MCF 10A (cell line): ENCODE data around the gene TMEM88. TPM values are rescaled to one million over a fixed set of nuclear protein-coding genes. Genes with fewer than 3 reads are reported as not detected.

Source experiments
- BruUV-seq: library from RNA; stranded (reverse); fragments of 400-500 nt; replicated peaks from 2 replicates; lab custom pipeline; 2021; lab: Mats Ljungman, UMichigan
- CTCF ChIA-PET: fragments of 300-600 bp; sonication (Branson Sonifier 250); formaldehyde crosslinking; extraction: SDS; loops from one replicate; lab custom pipeline; 2021; ENCODE audit warnings: antibody characterized with exemption, inconsistent platforms; lab: Yijun Ruan, JAX
- POLR2A ChIA-PET: fragments of 300-600, 350-650 bp; sonication (Branson Sonifier 250); formaldehyde crosslinking; extraction: SDS; loops from one replicate; lab custom pipeline; 2020; ENCODE audit warnings: antibody characterized with exemption, inconsistent platforms; lab: Yijun Ruan, JAX
- DNase-seq: peaks from one replicate; pipeline ENCODE4 v3.0.0-alpha.2; 2018; ENCODE audit not compliant: unreplicated experiment
- H3K27ac Mint-ChIP-seq: one replicate; pipeline ENCODE4 v1.8.0; 2022; ENCODE audit warnings: mild to moderate bottlenecking, low read depth, mixed read lengths; ENCODE audit not compliant: unreplicated experiment
- H3K27me3 Mint-ChIP-seq: one replicate; pipeline ENCODE4 v1.8.0; 2022; ENCODE audit warnings: mixed read lengths; ENCODE audit not compliant: insufficient read depth, unreplicated experiment
- H3K36me3 Mint-ChIP-seq: one replicate; pipeline ENCODE4 v1.8.0; 2022; ENCODE audit warnings: mild to moderate bottlenecking, moderate library complexity, mixed read lengths; ENCODE audit not compliant: insufficient read depth, unreplicated experiment
- H3K4me1 Mint-ChIP-seq: one replicate; pipeline ENCODE4 v1.8.0; 2022; ENCODE audit warnings: mixed read lengths; ENCODE audit not compliant: insufficient read depth, unreplicated experiment
- H3K4me3 Mint-ChIP-seq: one replicate; pipeline ENCODE4 v1.8.0; 2022; ENCODE audit warnings: mild to moderate bottlenecking, moderate library complexity, mixed read lengths; ENCODE audit not compliant: unreplicated experiment
- H3K9me3 Mint-ChIP-seq: one replicate; pipeline ENCODE4 v1.8.0; 2022; ENCODE audit warnings: mixed read lengths; ENCODE audit not compliant: unreplicated experiment
- intact Hi-C: fragments of 100-400 bp; cut with micrococcal nuclease; formaldehyde crosslinking; loops from 2 replicates; pipeline ENCODE4 v1.14.1; 2022
- total RNA-seq: library from RNA; stranded (reverse); gene quantifications from 2 replicates; pipeline ENCODE4 v1.2.3, GENCODE V29; 2022
- TF ChIP-seq, protein P1 (sequence below): fragments of 200-600 bp; IDR thresholded peaks from one replicate; pipeline ENCODE4 v1.8.0; 2022; ENCODE audit warnings: antibody characterized with exemption, mild to moderate bottlenecking; ENCODE audit not compliant: unreplicated experiment

TMEM88 gene
- total RNA-seq, 1 experiment from 2014 or later: 4.4 TPM

DNA sequence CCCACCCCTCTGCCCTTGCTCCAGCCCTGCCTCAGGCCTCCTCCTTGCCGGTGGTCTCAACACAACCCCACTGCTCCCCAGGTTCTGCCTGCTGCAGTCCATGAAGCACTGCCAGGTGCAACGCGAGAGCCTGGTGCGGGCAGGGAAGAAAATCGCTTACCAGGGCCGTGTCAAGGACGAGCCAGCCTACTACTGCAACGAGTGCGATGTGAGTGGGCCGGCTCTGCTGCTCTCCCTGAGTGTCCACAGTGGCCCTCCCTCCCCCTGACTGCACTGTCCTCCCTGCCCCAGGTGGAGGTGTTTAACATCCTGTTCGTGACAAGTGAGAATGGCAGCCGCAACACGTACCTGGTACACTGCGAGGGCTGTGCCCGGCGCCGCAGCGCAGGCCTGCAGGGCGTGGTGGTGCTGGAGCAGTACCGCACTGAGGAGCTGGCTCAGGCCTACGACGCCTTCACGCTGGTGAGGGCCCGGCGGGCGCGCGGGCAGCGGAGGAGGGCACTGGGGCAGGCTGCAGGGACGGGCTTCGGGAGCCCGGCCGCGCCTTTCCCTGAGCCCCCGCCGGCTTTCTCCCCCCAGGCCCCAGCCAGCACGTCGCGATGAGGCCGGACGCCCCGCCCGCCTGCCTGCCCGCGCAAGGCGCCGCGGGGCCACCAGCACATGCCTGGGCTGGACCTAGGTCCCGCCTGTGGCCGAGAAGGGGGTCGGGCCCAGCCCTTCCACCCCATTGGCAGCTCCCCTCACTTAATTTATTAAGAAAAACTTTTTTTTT is 1.8 kb upstream of the TMEM88 start:
- Mint-ChIP-seq H3K4me1 (peaks cover 7% of the 10 kb centered on the region), H3K36me3 (peaks cover 31% of the 10 kb centered on the region), H3K9me3 (no peaks in the 10 kb centered on the region), H3K27ac (no peak overlapping the region), H3K4me3 (no peak overlapping the region), H3K27me3 (no peaks in the 10 kb centered on the region)
- TF ChIP-seq, protein P1, sequence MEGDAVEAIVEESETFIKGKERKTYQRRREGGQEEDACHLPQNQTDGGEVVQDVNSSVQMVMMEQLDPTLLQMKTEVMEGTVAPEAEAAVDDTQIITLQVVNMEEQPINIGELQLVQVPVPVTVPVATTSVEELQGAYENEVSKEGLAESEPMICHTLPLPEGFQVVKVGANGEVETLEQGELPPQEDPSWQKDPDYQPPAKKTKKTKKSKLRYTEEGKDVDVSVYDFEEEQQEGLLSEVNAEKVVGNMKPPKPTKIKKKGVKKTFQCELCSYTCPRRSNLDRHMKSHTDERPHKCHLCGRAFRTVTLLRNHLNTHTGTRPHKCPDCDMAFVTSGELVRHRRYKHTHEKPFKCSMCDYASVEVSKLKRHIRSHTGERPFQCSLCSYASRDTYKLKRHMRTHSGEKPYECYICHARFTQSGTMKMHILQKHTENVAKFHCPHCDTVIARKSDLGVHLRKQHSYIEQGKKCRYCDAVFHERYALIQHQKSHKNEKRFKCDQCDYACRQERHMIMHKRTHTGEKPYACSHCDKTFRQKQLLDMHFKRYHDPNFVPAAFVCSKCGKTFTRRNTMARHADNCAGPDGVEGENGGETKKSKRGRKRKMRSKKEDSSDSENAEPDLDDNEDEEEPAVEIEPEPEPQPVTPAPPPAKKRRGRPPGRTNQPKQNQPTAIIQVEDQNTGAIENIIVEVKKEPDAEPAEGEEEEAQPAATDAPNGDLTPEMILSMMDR: no peak
- ChIA-PET POLR2A (interaction anchor here (1.2 kb wide), 1 partner anchor 110 kb away, joined by 4 read pairs; no protein-coding TSS in a partner anchor), CTCF (interaction anchor here (0.6 to 3.0 kb wide), 4 partner anchors 11 to 357 kb away, joined by 4 to 27 read pairs (median 4); partner anchors contain the start of gene AURKB)
- intact Hi-C loops: no loop called here
- BruUV-seq: no TSS peak
- DNase-seq: no peak

DNA sequence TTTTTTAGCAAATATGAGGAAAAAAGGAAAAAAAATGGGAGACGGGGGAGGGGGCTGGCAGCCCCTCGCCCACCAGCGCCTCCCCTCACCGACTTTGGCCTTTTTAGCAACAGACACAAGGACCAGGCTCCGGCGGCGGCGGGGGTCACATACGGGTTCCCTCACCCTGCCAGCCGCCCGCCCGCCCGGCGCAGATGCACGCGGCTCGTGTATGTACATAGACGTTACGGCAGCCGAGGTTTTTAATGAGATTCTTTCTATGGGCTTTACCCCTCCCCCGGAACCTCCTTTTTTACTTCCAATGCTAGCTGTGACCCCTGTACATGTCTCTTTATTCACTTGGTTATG is 1.2 kb upstream of the TMEM88 start:
- CTCF ChIA-PET: interaction anchor here (0.6 to 0.9 kb wide), 3 partner anchors 10 to 357 kb away, joined by 4 read pairs; partner anchors contain the start of gene AURKB

DNA sequence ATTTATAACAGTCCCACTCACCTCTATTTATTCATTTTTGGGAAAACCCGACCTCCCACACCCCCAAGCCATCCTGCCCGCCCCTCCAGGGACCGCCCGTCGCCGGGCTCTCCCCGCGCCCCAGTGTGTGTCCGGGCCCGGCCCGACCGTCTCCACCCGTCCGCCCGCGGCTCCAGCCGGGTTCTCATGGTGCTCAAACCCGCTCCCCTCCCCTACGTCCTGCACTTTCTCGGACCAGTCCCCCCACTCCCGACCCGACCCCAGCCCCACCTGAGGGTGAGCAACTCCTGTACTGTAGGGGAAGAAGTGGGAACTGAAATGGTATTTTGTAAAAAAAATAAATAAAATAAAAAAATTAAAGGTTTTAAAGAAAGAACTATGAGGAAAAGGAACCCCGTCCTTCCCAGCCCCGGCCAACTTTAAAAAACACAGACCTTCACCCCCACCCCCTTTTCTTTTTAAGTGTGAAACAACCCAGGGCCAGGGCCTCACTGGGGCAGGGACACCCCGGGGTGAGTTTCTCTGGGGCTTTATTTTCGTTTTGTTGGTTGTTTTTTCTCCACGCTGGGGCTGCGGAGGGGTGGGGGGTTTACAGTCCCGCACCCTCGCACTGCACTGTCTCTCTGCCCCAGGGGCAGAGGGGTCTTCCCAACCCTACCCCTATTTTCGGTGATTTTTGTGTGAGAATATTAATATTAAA is 638 bp upstream of the TMEM88 start:
- Mint-ChIP-seq H3K4me1 (peaks cover 7% of the 10 kb centered on the region), H3K27me3 (no peaks in the 10 kb centered on the region), H3K9me3 (no peaks in the 10 kb centered on the region), H3K36me3 (peaks cover 29% of the 10 kb centered on the region), H3K27ac (no peak overlapping the region), H3K4me3 (no peak overlapping the region)
- no peak for DNase-seq
- no TSS peak for BruUV-seq
- CTCF ChIA-PET: interaction anchor here (0.9 kb wide), 1 partner anchor 19 kb away, joined by 4 read pairs; no protein-coding TSS in a partner anchor
- intact Hi-C loops: no loop called here
- POLR2A ChIA-PET: interaction anchor here (1.2 kb wide), 1 partner anchor 111 kb away, joined by 4 read pairs; no protein-coding TSS in a partner anchor
- TF ChIP-seq, protein P1: no peak

More for the DNA sequence above, 1.2 kb upstream of the TMEM88 start:
- H3K4me1 Mint-ChIP-seq: peaks cover 7% of the 10 kb centered on the region
- POLR2A ChIA-PET: interaction anchor here (1.2 kb wide), 1 partner anchor 110 kb away, joined by 4 read pairs; no protein-coding TSS in a partner anchor
- DNase-seq: no peak
- TF ChIP-seq, protein P1: no peak
- H3K27ac Mint-ChIP-seq: no peak overlapping the region
- H3K4me3 Mint-ChIP-seq: no peak overlapping the region
- BruUV-seq: no TSS peak
- intact Hi-C loops: no loop called here
- no peaks in the 10 kb centered on the region for H3K27me3 Mint-ChIP-seq
- no peaks in the 10 kb centered on the region for H3K9me3 Mint-ChIP-seq
- H3K36me3 Mint-ChIP-seq: peaks cover 31% of the 10 kb centered on the region

DNA sequence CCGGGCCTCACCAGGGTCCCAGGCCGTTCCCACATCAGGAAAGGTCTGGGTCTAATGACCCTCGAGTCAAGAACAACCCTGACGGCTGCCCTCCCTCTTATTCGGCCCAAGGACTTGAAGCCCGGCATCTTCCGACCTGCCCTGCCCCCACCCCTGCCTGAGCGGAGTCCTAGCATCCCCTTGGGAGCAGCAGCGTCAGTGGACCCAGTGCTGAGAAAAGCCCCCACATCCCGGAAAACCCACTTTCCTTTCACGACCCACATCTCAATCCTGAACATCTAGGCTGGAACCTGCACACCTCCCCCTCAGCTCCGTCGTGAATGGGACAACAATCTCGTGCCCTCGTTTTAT is 769 bp downstream of the TMEM88 start:
- POLR2A ChIA-PET: interaction anchor here (1.9 to 3.1 kb wide), 4 partner anchors 13 to 133 kb away, joined by 9 to 70 read pairs (median 38); partner anchors contain the start of gene KDM6B
- Mint-ChIP-seq H3K9me3 (no peaks in the 10 kb centered on the region), H3K27me3 (no peaks in the 10 kb centered on the region), H3K27ac (no peak overlapping the region), H3K4me3 (no peak overlapping the region), H3K36me3 (peaks cover 27% of the 10 kb centered on the region), H3K4me1 (peaks cover 7% of the 10 kb centered on the region)
- TF ChIP-seq, protein P1: no peak
- CTCF ChIA-PET: interaction anchor here (0.6 to 0.9 kb wide), 2 partner anchors 22 to 115 kb away, joined by 3 read pairs; no protein-coding TSS in a partner anchor
- intact Hi-C loops: loop anchor here (1.0 kb wide), 1 partner anchor 112 kb away; no protein-coding TSS in a partner anchor
- BruUV-seq: no TSS peak
- no peak for DNase-seq
